GM18520 (cell line): ENCODE data around the gene SERPINE2.
"Not testable (repeated sequence)": the region's sequence is repeated elsewhere in the genome, so short reads cannot be mapped to it uniquely, and the experiment has no call there.

Source experiments
- ATAC-seq: cut with Tn5 transposase; IDR thresholded peaks from one replicate; pipeline ENCODE4 v1.9.1; 2021; ENCODE audit not compliant: unreplicated experiment

The SERPINE2 gene

DNA sequence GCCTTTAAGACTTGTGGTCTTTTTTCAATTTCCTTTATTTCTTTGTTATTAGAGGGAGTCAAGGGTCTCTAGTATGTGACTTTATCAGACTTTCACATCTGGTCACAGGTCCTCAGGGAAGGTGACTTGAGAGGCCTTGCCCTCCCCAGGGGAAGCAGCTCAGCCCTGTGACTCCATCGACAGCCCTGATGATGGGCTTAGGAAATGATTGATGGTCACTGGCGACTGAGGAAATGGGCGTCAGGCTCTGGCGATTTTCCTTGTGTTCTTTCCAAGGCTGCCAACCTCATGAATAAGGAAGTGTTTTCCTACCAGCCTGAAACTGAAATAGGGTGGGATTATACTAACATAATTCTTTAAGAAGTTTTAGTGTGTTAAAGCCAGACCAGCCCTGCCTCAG lies 21.1 kb downstream of the SERPINE2 start:
- ATAC-seq, result no peak

DNA sequence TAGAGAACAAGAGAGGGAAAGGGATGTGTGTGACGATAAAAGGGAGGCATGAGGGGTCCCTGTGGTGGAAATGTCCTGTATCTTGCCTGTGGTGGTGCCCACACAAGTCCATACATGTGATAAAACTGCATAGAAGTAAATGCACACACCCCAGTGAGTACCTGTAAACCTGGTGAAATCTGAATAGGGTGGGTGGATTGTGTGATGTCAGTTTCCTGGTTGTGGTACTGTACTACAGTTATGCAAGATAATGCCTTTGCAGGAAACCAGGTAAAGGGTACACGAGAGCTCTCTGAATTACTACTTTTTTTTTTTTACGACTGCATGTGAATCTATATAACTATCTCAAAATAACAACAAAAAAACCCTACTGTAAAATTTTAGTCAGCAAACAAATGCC lies 22.1 kb downstream of the SERPINE2 start:
- ATAC-seq, result no peak

DNA sequence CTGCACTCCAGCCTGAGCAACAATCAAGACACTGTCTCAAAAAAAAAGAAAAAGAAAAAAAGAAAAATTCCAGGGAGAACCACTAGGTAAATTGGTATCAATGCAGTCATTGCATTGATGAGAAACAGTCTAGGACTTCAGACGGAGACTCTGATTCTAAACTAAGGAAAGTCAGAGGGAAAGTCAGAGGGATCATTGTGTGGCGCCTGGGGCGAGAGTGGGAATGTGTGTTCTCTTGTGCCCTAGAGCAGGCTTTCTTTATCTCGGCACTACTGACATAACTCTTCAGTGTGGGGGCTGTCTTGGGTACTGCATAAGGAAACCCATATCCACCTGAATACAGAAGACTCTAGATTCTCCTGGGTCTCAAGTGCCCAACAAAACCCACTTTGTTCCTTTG lies 24.8 kb downstream of the SERPINE2 start:
- no peak for ATAC-seq

DNA sequence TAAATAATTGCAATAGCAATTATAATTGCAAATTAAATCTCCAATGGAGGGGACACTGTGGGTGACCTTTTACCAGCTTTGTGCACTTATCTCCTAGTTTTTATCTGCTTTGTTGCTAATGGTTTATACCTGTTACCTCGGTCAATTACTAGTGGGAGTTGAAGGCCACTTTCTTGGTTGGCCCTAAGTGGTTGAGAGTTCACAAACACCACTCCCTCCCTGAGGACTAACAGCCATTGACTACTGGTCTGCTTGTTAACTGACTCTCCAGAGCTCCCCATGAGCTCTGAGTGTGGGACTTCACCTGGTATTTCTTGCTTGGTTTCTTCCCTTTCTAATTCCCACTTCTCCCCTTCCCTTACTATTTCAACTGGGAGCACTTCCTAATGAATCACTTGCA lies 27.2 kb downstream of the SERPINE2 start:
- ATAC-seq, result no peak

DNA sequence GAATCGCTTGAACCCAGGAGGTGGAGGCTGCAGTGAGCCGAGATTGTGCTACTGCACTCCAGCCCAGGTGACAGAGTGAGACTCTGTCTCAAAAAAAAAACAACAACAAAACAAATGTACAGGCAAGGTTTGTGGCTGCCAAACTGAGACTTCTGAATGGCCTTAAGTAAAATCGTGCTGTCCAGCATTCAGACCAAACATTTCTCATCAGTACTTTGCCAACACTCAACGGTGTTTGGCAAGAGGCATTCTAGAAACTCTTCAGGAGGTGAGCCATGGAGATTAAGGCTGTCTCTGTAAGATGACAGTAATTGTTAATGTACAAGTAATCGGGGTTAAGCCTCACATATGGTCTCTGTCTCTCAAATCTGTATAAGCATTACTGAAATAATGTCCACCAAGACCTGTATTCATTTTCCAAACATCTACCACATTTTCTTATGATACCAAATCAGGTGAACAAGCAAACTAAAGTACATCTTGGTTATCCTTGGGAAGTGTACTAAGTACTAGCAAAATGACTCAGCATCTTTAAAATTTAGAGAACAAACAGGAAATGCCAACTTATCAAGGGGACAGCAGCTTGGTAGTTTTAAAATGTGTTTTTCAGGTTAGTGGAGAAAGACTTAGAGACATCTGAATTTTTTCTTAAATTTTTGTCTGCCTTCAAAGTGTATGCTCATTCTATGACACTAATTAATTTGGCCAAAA lies 29.3 kb downstream of the SERPINE2 start:
- no peak for ATAC-seq

DNA sequence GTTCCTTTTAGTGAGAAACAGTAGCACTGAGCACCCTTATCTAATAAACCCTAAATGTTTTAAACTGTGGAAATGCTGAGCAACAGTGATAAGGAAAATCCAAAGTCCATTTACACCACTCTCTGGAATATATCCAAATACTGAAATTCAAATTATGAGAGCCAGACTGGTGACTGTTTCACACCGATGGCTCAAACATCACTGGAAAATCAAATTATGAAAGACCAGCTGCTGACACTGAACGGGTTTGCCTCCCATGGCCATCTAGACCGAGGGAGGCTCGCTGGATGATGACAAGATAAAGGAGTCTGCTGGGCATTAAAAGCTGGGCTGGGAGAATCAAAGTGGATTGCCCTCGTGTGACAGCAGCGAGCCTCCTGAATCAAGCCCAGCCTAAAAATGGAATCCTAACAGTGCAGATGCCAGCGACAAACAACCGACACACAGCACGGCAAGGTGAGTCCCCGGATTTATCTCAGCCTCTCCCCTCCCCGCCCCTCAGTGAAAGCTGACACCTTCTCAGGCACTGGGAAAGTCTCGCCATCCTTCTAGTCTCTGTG lies 30.3 kb downstream of the SERPINE2 start:
- no peak for ATAC-seq

GRCh38 chr2:224004105-224004695 lies 34.9 kb downstream of the SERPINE2 start:
- no peak for ATAC-seq

- ATAC-seq, result not testable (repeated sequence)
Measured at GRCh38 chr2:224000662-224001061, 38.4 kb downstream of the SERPINE2 start.

DNA sequence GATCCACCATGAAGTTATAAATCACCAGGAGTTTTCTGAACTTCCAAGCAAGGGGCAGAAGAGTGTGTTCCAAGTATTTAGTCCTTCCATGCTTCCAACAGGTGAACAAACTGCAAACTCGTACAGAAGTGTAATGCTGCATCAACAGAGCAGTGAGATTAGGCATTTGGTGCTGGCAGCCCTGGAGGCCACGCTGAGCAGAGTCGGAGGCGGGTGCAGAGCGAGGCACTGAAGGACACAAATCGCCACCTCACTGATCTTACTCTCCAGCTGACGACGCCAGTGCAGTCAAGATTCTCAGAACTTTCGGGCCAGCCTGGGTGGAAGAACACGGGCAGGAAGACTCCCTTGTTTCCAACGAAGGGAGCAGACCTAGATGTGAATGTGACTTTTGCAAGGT lies 39.2 kb downstream of the SERPINE2 start:
- ATAC-seq, result no peak

GRCh38 chr2:223998948-223999347 lies 40.1 kb downstream of the SERPINE2 start:
- no peak for ATAC-seq

DNA sequence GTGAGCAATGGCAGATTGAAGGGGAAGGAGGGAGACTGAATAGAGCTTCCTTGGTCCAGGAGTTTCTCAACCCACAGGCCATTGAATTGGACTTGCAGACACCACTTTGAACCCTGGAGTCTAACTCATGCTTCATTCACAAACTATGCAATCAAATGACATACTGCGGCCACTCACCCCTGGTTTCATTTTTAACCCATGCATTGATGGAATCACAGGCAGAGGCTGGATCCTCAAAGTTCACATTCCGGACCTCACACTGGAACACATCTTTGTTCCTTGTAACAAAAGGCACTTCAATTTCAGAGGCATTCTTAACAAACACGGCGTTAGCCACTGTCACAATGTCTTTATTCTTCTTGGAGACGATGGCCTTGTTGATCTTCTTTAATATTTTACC lies 41.1 kb downstream of the SERPINE2 start:
- ATAC-seq, result no peak

GRCh38 chr2:223996391-223996790 lies 42.7 kb downstream of the SERPINE2 start:
- no peak for ATAC-seq

GRCh38 chr2:223995569-223995968 lies 43.5 kb downstream of the SERPINE2 start:
- ATAC-seq, result no peak

DNA sequence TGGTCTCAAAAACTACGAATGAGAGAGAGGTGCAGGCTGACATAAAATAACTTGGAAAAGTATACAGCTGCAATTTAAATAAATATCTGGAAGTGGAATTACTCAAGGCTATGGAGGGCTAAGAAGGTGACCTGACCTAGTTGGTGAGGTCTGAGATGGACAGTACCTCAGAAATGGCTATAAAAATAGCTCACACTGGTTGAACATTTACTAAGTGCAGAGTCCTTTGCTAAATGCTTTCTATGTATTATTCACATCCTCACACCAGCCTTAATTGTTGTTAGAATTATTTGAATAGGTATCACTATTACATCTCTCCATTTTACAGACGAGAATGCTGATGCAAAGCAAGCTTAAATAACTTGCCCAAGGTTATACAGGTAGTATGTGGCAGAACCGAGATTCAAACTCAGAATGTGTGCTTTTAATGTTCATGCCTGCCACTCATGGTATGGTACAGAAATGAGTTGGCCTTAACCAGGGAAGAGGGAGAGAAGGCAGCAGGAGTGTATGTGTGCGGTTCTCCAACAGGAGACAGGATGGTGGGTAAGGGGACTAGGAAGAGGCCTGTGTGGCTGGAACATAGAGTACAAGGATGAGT lies 44.4 kb downstream of the SERPINE2 start:
- peak; percentile 58 for ATAC-seq

- ATAC-seq, result peak; percentile 37
Measured at GRCh38 chr2:223993634-223994232, 45.4 kb downstream of the SERPINE2 start.

DNA sequence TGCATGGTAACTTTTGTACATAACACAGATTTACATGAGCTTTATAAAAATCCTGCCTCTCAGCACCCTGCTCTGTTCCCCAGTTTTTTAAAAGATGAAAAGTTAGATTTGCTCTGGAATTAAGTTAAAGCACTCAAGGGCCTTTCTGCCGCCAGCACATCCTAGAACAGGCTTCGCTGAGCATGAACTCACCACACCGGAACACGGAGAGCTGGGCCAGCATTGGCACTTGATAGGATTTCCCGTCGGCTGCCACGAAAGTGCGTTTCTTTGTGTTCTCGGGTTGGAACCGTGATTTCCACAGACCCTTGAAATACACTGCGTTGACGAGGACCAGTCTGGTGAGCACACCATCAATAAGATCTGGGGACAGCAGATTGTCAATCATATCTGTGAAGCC lies 47.5 kb downstream of the SERPINE2 start:
- no peak for ATAC-seq

DNA sequence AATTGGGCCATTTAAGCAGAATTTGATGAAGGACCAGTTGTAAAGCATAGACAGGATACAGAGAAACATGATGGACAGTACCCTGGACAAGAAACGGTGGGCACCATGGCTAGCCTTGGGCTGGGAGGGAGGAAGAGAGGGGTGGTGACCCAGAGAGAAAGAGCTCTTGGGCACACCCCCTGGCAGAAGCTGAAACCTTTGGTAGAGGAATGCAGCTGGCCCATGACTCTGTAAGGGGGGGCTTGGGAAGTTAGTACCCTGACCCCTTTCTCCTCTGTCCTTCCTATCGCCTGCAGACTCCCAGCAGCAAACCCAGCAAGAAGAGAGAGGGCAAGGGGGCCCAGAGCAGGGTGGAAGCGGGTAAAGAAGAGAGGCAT lies 49.2 kb downstream of the SERPINE2 start:
- ATAC-seq, result no peak

GRCh38 chr2:223989206-223989855 lies 49.8 kb downstream of the SERPINE2 start:
- ATAC-seq, result no peak

DNA sequence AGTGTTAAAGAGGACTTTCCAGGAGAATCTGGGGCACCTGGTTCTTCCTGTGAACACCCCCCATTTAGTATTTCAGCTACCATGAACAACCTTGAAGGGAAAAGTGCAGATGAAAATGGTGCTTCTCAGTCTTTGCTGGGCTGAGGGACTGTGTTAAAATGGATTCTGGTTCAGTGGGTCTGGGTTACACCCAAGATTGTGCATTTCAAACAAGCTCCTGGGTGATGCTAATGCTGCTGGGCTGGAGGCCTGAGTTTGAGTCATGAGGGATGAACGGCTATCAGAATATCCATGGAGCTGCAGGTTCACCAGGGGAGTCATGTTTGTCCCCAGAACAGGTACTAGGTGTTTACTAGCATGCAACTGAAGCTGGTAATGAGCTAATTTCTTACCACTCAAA lies 57.8 kb downstream of the SERPINE2 start:
- no peak for ATAC-seq

DNA sequence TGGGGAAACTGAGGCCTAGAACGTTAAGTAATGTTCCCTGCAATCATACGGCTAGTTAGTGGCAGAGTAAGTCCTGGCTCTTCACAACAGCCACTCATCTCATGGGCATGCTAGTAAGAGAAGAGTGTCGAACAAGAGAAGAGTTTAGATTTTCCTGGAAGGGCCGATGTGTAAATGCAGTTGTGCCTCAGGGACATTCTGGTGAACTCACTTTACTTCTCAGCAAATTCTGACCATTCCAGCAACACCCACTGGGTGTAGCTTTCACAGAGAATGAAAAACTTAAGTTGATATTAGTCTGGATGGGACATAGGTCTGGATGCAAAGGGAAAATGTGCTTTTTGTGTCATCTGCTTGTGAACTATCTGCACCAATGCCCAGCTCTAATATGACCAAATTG lies 58.3 kb downstream of the SERPINE2 start:
- no peak for ATAC-seq

DNA sequence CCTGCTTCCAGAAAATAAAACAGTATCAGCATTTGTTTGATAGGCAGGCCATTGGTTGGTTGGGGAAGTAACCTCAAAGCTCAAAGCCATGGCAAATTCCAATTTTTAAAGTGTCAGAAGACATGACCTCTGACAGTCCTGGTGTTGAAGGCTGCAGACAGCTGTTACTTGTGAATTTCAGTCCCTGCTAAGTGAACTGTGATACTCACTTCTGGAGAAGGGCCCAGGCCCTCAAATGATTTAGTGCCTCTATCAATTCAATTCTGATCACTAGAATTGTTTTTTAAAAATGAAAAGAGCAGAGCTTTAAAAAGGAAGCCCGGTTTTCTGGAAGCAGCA lies 58.7 kb downstream of the SERPINE2 start:
- ATAC-seq, result no peak
